Neural crest cell (in vitro differentiated cells): Measurements from ENCODE around the gene IL3. TPM values are rescaled to one million over a fixed set of nuclear protein-coding genes. Genes with fewer than 3 reads are reported as not detected.

Experiments used
- DNase-seq: peaks from one replicate; pipeline ENCODE4 v3.0.0; 2021; ENCODE audit warnings: low read depth, mixed read lengths, low spot score
- H3K27ac Mint-ChIP-seq: one replicate; pipeline ENCODE4 v1.8.0; 2021; ENCODE audit warnings: mild to moderate bottlenecking, mixed read lengths; ENCODE audit not compliant: unreplicated experiment
- H3K27me3 Mint-ChIP-seq: 2 replicates; pipeline ENCODE4 v1.8.0; 2021; ENCODE audit warnings: low read depth, mild to moderate bottlenecking, mixed read lengths
- H3K36me3 Mint-ChIP-seq: 2 replicates; pipeline ENCODE4 v1.8.0; 2021; ENCODE audit warnings: low read depth, mild to moderate bottlenecking, mixed read lengths
- H3K4me1 Mint-ChIP-seq: 2 replicates; pipeline ENCODE4 v1.8.0; 2021; ENCODE audit warnings: mixed read lengths
- H3K4me3 Mint-ChIP-seq: one replicate; pipeline ENCODE4 v1.8.0; 2021; ENCODE audit warnings: mild to moderate bottlenecking, mixed read lengths
- H3K9me3 Mint-ChIP-seq: 2 replicates; pipeline ENCODE4 v1.8.0; 2021; ENCODE audit warnings: mixed read lengths
- CTCF ChIP-seq: fragments of 200-600 bp; sonication (generic); conservative IDR thresholded peaks from 2 replicates; pipeline ENCODE4 v1.5.0; 2021; ENCODE audit warnings: antibody characterized with exemption, mild to moderate bottlenecking
- total RNA-seq: library from RNA; stranded (reverse); gene quantifications from 2 replicates; pipeline ENCODE4 v1.2.1, GENCODE V29; 2021

The IL3 gene
- total RNA-seq, 1 donor from 2014 or later = not detected

GRCh38 chr5:132094393-132095076, 34.1 kb downstream of the IL3 start:
- Mint-ChIP-seq H3K9me3 (no peaks in the 10 kb centered on the region), H3K4me3 (no peak overlapping the region), H3K27ac (no peak overlapping the region), H3K27me3 (no peaks in the 10 kb centered on the region), H3K36me3 (no peaks in the 10 kb centered on the region), H3K4me1 (no peaks in the 10 kb centered on the region)
- DNase-seq = no peak
- no peak for TF ChIP-seq CTCF

GRCh38 chr5:132095077-132095410, 34.6 kb downstream of the IL3 start:
- Mint-ChIP-seq H3K27me3 (peaks cover 2% of the 10 kb centered on the region), H3K4me1 (no peaks in the 10 kb centered on the region), H3K9me3 (no peaks in the 10 kb centered on the region), H3K27ac (peak overlapping the region; percentile 8), H3K36me3 (no peaks in the 10 kb centered on the region), H3K4me3 (no peak overlapping the region)
- DNase-seq = no peak
- no peak for TF ChIP-seq CTCF

- no peak for TF ChIP-seq CTCF
- no peaks in the 10 kb centered on the region for H3K9me3 Mint-ChIP-seq
- H3K4me1 Mint-ChIP-seq = no peaks in the 10 kb centered on the region
- no peaks in the 10 kb centered on the region for H3K36me3 Mint-ChIP-seq
- no peak overlapping the region for H3K27ac Mint-ChIP-seq
- peaks cover 4% of the 10 kb centered on the region for H3K27me3 Mint-ChIP-seq
- no peak for DNase-seq
- H3K4me3 Mint-ChIP-seq = no peak overlapping the region
Measured at GRCh38 chr5:132095424-132095972, 35.0 kb downstream of the IL3 start.

- DNase-seq = no peak
- Mint-ChIP-seq H3K4me3 (no peak overlapping the region), H3K36me3 (no peaks in the 10 kb centered on the region), H3K4me1 (no peaks in the 10 kb centered on the region), H3K27ac (no peak overlapping the region), H3K9me3 (no peaks in the 10 kb centered on the region), H3K27me3 (peaks cover 4% of the 10 kb centered on the region)
- no peak for TF ChIP-seq CTCF
Measured at GRCh38 chr5:132096904-132097303, 36.4 kb downstream of the IL3 start.

- DNase-seq = no peak
- no peaks in the 10 kb centered on the region for H3K9me3 Mint-ChIP-seq
- no peaks in the 10 kb centered on the region for H3K36me3 Mint-ChIP-seq
- H3K4me1 Mint-ChIP-seq = no peaks in the 10 kb centered on the region
- TF ChIP-seq CTCF = no peak
- peaks cover 4% of the 10 kb centered on the region for H3K27me3 Mint-ChIP-seq
- H3K4me3 Mint-ChIP-seq = no peak overlapping the region
- no peak overlapping the region for H3K27ac Mint-ChIP-seq
Measured at GRCh38 chr5:132098151-132098594, 37.7 kb downstream of the IL3 start.
